Activated naive CD4-positive, alpha-beta T cell treated with anti-CD3 and anti-CD28 coated beads, Interleukin-2, amount 50 U/mL, for 72 hours (primary cell): Measurements from ENCODE around the gene LRRC46. TPM values are rescaled to one million over a fixed set of nuclear protein-coding genes. Genes with fewer than 3 reads are reported as not detected.

Source experiments
- ATAC-seq, 2 donors: fragments of 150-1000 bp; cut with Tn5 transposase; 2 replicates each; pipeline ENCODE4 v1.10.0; 2021; ENCODE audit warnings: mild to moderate bottlenecking in 2 of 2, moderate library complexity in 2 of 2
- DNase-seq, 2 donors: peaks; one replicate each; pipeline ENCODE4 v3.0.0; 2021 to 2022; ENCODE audit warnings: low spot score in 2 of 2
- H3K27ac Mint-ChIP-seq, 2 donors: one replicate each; pipeline ENCODE4 v1.8.0; 2022; ENCODE audit warnings: mild to moderate bottlenecking in 2 of 2, mixed read lengths in 2 of 2
- H3K36me3 Mint-ChIP-seq, 2 donors: one replicate each; pipeline ENCODE4 v1.8.0; 2022; ENCODE audit warnings: mixed read lengths in 2 of 2
- H3K9me3 Mint-ChIP-seq, 2 donors: one replicate each; pipeline ENCODE4 v1.8.0; 2022; ENCODE audit warnings: mixed read lengths in 2 of 2
- total RNA-seq, 2 donors: library from RNA; stranded (reverse); gene quantifications; one replicate each; pipeline ENCODE4 v1.2.3, GENCODE V29; 2022

The LRRC46 gene
- total RNA-seq, 2 donors from 2014 or later, result 0.46 to 0.60 TPM

DNA sequence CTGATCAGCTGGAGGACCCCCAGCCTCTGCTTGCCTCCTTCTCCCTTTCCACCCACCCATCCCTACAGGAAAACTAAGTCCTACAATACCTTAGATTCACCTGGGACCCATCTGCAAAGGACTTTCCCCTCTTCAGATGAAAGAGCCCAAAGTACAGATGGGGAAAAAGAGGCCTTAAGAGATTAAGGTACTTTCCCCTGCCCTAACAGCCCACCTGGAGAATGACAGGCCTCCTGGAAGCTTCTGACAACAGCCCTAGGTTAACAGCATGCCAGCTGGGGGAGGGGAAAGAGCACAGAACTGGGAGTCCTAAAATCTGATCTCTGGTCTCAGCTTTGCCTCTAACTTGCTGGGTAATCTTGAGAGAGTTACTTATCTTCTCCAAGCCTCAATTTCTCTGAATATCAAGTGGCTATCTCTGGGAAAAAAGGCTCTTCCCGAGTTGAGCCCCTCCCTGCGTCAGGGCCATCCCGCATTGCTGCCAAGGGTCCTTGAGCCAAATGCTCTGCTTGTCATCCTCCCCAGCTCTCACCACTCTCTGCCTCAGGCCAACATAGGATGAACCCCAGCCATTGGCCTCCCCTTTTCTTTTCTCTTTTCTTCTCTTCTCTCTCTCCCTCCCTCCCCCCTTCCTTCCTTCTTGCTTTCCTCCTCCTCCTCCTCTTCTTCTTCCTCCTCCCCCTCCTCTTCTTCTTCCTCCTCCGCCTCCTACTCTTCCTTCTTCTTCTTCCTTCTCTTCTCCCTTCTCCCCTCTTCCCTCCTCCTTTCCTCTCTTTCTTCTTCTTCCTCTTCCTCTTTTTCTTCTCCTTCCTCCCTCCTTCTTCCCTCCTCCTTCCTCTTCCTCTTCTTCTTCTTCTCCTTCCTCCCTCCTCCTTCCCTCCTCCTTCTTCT is 42.0 kb downstream of the LRRC46 start:
- Mint-ChIP-seq H3K36me3 (no peaks in the 10 kb centered on the region), H3K27ac (no peak overlapping the region), H3K9me3 (no peaks in the 10 kb centered on the region)
- no peak for ATAC-seq
- no peak for DNase-seq

DNA sequence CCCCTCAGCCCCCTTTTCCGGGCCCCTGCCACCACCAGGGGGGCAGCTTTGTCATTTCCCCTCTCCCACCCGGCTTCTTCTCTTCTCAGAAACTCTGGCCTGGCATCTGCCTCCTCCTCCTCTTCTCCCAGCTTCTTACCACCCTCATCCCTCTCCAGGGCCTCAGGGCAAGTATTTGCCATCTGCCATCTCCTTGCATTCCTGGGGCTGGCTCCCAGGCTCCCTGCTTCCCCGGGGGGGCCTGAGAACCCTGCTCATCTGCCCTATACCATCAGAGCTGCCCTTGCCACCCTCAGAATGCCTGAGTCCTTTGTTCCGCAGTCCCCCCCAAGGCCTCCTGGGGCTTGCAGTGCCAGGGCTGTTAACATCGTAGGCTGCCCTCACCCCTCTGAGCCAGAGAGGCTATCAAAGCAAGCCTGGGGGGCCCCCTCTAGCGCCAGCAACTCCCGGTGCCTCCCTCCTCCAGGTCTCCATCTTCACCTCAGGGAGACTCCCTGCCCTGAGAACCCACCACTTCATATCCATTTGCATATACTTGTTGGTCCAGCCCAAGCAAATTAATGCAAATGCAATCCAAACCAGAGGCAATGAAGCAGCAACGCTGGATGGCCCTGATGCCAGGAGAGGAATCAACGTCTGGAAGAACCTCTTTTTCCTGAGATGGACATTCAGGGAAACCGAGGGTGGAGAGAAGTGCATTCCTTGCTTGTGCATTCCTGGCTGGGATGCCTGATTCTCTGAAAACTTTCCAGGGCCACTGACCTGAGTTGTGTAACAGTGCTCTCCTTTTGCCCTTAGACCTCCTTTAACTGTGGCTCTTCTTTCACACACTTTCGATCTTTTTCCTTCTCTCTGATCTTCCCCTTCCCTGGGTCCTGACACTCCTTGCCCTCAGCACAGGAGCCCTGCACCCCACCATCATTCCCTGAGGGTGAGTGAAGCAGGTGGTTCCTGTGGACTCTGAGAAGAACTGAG is 43.8 kb downstream of the LRRC46 start:
- no peak for DNase-seq
- Mint-ChIP-seq H3K27ac (no peak overlapping the region), H3K36me3 (no peaks in the 10 kb centered on the region), H3K9me3 (no peaks in the 10 kb centered on the region)
- ATAC-seq, result no peak

DNA sequence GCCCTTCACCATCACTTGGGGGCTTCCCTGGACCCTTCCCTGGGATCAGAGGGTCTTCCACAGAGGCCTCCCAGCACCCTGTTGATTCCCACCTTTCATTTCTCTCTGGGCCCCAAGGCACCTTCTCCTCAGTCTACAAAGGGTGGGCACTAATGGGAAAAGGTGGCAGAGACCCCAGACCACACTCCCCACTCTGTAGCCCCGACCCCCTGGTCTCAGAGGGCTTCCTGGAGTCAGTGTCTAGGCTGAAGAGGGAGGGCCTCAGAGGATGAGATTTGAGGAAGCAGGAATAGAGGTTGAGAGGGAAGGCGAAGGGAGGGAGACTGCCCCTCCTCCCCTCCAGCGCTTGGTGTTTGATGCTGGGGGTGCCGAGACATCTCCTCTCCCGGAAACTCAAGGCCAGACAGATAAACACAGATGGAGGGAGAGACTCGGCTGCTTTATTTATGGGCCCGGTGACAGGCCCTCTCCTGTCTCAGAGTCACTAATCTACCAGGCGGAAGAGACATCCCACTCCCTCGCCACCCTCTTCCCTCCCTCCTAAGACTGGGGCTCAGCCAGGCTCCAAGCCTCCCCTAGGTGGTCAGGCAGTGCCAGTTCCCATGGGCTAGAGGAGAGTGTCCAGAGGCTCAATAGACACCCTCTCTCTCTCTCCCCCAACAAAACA is 46.0 kb downstream of the LRRC46 start:
- DNase-seq, result no peak

DNA sequence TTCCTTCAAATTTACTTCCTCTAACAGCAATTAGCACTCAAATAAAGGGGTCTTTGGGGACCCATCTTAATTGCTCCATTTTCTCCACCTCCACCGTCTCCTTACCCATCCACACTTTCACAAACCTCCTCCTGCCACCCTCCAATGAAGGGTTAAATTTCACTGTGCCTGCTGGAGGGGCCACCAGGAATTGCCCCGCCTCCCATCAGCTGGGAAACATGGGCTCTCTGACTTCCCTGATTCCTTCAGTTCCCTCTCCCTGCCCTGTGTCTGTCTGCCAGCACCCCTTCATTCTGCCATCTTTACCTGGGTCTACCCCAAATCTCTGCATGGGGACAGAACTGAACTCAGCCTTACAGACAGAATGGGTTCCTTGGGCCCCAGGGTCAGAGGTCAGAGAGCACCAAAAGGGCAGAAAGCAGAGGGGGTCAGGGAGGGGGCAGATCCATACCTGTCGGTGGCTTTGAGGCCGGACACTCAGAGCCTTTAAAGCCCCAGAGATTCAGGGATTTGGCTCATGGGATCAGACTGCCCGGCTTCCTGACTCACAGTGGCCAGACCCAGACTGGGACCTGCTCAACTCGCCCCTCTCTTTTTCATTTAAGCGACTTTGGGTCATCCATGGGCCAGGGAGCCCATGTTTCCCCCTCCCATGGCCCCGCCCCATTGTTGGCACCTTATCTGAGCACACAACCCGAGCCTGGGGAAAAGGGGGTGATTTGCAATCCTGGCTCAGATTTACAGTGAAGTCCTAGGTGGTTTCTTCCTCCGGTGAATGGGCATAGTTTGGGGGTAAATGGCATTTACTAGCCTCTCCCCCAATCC is 46.9 kb downstream of the LRRC46 start:
- DNase-seq (no peak), ATAC-seq (no peak)
- Mint-ChIP-seq H3K9me3 (no peaks in the 10 kb centered on the region), H3K36me3 (no peaks in the 10 kb centered on the region), H3K27ac (peak overlapping the region in 1 of 2 donors; percentile 12)

More for the DNA sequence above, 46.0 kb downstream of the LRRC46 start:
- H3K27ac Mint-ChIP-seq, result no peak overlapping the region
- no peaks in the 10 kb centered on the region for H3K9me3 Mint-ChIP-seq
- H3K36me3 Mint-ChIP-seq, result no peaks in the 10 kb centered on the region
- no peak for ATAC-seq

DNA sequence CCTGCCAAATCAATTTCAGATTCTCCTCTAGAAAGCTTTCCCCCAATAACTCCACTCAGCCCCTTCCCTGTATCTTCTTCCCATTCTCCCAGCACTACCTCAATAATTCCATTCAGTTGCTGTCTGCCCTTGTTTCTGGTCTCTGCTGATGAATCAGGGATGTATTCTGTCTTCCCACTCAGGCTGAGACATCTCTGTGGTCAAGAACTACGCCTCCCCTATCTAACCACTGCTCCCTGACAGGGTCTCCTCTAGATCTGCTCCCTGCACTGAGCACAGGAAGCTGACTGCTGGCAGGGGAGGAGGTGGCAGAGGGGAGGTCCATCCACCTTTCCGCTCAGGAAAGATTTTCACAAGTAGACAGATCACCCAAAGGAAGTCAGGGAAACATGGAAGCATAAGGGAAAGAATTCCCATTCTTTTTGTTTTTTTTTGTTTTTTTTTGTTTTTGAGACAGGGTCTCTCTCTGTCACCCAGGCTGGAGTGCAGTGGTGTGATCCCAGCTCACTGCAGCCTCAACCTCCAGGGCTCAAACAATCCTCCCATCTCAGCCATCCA is 47.6 kb downstream of the LRRC46 start:
- Mint-ChIP-seq H3K9me3 (no peaks in the 10 kb centered on the region), H3K36me3 (no peaks in the 10 kb centered on the region), H3K27ac (no peak overlapping the region)
- no peak for DNase-seq
- peak; percentile 63 to 69 for ATAC-seq

DNA sequence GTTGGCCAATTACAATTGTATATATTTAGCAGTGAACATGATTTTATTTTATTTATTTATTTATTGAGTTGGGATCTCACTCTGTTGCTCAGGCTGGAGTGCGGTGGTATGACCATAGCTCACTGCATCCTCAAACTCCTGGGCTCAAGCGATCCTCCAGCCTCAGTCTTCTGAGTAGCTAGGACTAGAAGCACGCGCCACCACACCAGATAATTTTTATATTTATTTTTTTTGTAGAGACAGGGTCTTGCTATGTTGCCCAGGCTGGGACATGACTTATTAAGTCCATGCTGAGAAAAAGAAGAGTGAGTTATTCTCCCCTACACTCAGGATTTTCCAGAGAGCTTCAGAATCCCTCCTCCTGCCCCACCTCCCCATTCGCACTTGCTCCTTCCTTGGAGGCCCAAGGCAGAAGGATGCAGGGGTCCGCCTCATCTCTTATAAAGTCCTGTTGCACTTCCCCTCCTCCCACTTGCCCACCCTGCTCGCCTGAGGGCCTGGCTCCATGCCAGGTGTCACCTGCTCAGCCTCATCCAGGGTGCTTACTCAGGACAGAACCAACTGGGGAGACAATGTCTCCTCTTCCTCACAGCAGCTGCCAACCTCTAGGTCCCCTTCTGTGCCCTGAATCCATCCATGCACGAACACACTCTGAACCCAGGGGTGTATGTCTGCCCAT is 48.4 kb downstream of the LRRC46 start:
- no peaks in the 10 kb centered on the region for H3K36me3 Mint-ChIP-seq
- ATAC-seq, result no peak
- DNase-seq, result no peak
- H3K9me3 Mint-ChIP-seq, result no peaks in the 10 kb centered on the region
- no peak overlapping the region for H3K27ac Mint-ChIP-seq

DNA sequence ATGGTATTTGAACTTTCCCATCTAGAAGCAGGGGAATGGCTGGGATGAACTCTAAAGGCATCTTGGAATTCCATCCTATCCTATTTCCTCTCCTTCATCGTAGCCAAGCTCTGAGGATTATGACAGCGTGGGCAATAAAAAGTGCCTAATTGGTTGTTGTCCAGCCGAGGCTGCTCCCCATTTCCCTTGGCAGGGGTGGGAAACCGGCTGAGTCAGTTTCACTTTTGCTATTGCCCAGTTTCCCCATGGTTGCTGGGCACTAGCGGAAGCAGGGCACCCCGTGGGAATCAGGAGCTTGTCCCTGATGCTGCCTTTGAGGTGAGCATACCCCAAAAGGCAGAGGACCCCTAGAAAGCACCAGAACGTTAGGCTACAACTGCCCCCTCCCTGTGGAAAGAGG is 50.8 kb downstream of the LRRC46 start:
- Mint-ChIP-seq H3K9me3 (no peaks in the 10 kb centered on the region), H3K36me3 (no peaks in the 10 kb centered on the region), H3K27ac (no peak overlapping the region)
- ATAC-seq, result no peak
- DNase-seq, result no peak

DNA sequence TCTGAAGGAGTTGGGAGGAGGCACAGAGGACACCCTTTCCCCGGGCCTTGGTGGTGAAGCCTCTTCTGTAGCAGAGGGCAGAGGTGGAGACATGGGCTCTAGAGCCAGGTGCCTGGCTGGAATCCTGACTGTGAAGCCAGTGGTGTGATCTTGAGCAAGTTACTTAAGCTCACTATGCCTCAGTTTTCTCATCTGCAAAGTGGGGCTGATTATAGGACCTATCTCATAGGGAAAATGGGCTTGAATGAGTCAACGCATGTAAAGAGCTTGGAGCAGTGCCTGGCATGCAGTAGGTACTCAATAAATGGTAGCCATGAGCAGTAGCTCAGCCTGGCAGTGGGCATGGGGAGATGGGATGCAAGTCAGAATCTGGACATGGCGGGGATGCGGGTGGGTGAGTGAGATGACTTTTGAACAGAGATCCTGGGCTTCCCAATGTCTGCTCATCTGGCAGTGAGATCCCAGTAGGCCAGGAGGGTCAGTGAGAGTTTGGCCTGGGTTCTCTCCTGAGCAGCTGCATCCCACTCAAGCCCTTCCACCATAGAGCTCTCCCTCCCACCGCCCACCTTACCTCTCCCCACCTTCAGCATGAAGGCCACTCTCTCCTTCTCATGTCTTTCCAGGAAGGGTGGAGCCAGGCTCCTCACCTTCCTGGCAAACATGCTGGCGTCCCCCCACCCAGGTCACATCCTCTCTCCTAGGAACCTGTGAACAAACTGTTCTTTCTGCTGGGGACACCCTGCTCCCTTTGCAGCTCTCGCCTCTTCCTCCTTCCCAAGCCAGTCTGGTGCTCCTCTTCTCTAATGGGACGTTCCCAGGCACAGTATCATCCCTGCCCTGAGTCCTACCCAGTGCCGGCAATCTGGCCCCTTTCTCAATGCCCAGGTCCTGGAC is 51.5 kb downstream of the LRRC46 start:
- no peaks in the 10 kb centered on the region for H3K36me3 Mint-ChIP-seq
- ATAC-seq, result no peak
- no peak for DNase-seq
- no peaks in the 10 kb centered on the region for H3K9me3 Mint-ChIP-seq
- H3K27ac Mint-ChIP-seq, result no peak overlapping the region

DNA sequence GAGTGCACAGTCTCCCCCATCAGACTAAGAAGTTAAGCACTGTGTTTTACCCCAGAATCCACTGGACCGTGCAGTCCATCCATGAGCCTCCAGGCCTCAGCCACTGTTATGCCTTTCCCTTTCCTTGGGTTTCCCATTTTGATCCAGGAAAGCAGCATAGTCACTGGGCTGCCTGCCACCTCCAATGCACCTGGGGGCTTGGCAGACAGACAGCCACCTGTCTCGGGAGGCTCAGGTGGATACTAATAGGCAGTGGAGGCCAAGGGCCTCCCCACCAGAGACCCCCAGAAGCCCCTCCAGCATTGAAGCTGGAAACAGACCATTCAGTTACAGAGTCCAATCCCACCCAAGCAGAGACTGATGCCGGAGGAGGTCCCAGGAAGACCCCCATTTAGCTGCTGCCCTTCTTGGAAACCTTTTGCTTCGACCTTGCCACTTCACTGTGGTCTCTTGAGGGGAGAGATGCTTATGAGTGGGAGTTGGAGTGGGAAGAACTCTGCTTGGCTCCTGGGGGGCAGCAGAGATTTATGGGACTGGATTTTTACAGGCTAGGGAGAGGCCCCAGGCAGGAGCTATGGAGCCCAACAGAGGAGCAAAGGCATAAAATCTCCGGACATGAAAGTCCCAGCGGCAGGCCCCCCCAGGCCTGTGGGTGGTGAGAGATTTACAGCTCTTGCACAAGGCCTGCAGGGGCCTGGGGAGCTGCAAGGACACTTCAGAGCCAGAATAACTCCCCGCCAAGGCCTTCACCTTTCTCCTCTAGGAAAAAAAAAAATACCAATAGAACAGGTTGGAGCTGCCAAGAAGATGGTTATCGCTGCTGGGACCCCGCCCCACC is 52.3 kb downstream of the LRRC46 start:
- no peak overlapping the region for H3K27ac Mint-ChIP-seq
- no peaks in the 10 kb centered on the region for H3K9me3 Mint-ChIP-seq
- no peak for DNase-seq
- ATAC-seq, result no peak
- no peaks in the 10 kb centered on the region for H3K36me3 Mint-ChIP-seq

DNA sequence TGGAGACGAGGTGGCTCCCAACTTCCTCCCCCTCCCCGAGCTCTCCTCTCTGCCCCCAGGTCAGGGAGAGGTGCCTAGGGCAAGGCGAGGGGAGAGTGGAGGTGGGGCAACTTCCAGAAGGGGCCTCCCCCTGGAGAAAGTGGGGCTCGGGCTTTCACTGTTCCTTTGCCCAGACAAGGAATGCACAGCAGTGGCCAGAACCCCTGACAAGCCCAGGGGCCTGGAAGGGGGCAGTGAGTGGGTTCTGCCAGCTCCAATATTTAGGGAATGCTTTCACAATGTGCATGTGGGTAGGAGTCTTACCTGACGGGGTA is 52.9 kb downstream of the LRRC46 start:
- ATAC-seq (no peak), DNase-seq (no peak)
- H3K9me3 Mint-ChIP-seq, result no peaks in the 10 kb centered on the region
- H3K27ac Mint-ChIP-seq, result no peak overlapping the region
- H3K36me3 Mint-ChIP-seq, result no peaks in the 10 kb centered on the region

DNA sequence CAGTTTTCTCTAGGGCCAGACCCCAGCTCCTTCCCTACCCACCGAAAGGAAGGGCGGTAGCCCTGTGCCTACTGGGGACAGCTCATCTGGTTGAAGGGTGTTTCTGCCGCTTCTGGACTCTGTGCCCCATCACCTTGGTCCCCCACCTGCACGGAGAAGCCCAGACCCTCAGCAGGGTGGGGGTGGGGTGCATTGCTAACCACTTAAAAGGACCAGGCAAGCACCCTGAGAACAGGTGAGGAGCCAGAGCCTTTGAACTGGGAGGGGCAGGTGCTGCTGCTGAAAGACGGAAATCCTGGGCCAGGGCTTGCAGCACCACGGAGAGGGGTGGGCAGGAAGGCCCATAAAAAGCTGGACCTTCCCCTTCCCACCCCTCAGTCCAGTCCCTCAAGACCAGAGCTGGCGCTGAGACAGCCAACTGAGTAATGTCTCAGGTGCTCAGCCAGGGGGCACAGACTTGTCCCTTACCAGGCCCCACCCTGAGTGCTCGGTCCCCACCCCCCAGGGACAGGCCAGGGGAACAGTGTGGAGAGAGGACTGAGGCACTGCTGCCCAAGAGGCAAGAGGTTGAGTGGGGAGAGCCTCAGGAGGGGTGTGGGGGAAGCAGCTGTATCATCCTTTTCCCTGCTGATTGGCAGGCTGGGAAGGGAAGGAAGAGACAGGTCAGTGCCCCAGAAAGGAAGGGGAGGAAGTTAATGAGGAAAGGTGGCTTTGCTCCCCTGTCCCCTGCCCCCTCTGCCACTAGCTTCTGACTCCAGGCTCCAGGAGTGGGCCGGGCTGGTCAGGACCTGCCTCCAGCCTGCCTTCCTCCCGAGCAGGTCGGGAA is 53.6 kb downstream of the LRRC46 start:
- no peak for ATAC-seq
- no peak for DNase-seq
- H3K9me3 Mint-ChIP-seq, result no peaks in the 10 kb centered on the region
- H3K36me3 Mint-ChIP-seq, result no peaks in the 10 kb centered on the region
- H3K27ac Mint-ChIP-seq, result peak overlapping the region in 1 of 2 donors; percentile 59
